Stimulated activated CD8-positive, alpha-beta memory T cell treated with anti-CD3 and anti-CD28 coated beads, Interleukin-4, amount 100 ng/mL, for 48 hours (primary cell): ENCODE results near the gene SLC12A2.

Experiments
- DNase-seq: peaks from one replicate; pipeline ENCODE4 v3.0.0-alpha.2; 2020

The SLC12A2 gene

GRCh38 chr5:128172102-128172501, 88.5 kb downstream of the SLC12A2 start:
- no peak for DNase-seq

DNA sequence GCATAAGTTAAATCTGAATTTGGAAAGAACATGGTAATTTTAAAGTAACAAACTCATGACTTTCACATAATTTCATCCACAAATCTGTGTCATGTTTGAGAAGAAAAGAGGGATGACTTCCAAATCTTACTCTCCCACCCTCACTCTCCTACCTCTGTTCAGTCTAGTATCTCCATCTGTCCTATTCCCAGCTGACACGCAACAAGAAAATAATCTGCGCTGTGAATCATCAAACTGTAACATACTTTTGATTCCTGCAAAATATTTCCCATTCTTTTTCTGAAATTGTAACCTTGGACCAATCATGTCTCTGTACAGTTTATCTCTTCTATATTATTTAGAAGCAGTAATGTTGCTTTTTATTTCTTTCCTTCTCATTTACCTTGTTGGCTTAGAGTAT, 91.4 kb downstream of the SLC12A2 start:
- DNase-seq = no peak

DNA sequence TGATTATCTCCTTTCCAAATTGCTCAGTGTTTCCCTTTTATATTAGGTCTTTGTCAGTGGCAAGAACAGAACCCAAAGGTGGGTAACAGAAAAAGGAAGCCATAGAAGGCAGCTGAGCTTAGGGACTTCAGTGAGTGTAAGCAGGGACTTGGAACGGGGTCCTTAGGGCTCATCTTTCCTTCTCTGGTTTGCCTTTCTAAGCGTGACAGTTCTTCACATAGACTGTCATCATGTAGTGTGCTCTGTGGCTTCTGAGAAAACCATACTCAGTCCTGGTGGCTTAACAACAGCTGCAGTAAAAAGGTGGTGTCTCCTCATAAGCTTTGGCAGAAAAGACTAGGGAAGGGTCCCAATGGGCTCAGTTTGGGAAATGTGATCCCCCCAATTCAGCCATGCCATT, 108.8 kb downstream of the SLC12A2 start:
- DNase-seq = no peak

GRCh38 chr5:128193665-128194390, 110.3 kb downstream of the SLC12A2 start:
- no peak for DNase-seq

DNA sequence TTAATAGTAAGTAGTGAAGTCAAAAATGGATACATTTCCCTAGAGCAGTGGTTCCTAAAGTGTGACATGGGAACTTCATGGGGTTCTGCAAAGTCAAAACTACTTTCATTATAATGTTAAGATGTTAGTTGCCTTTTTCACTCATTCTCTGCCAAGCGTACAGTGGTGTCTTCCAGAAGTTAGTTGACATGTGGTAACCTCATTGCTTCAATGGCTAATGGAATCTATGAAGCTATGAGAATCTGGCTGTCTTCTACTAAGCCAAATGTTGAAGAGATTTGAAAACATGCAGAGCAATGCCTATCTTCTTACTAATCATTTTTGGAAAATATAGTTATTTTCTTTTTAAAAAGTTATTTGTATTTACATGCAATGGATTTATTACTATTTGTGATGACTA, 111.8 kb downstream of the SLC12A2 start:
- DNase-seq = no peak

GRCh38 chr5:128196080-128196479, 112.5 kb downstream of the SLC12A2 start:
- DNase-seq = no peak

DNA sequence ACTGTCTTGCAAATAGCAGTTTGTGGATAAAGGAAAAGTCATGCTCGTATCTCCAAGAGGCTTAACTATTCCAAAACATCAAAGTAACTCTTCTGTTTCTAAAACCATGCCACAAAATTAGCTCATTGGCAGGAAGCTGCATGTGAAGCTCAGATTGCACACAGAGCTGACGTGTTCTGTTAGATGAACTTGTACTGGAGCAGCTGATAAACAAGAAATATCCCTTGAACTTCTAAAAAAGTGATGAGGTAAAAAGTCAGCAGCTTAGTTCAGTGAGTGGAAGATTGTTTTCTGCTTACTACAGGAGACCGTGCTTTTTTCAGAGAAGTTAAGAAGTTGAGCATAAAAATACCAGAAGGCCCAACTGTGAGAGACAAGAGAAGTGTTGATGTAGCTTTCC, 113.2 kb downstream of the SLC12A2 start:
- no peak for DNase-seq

DNA sequence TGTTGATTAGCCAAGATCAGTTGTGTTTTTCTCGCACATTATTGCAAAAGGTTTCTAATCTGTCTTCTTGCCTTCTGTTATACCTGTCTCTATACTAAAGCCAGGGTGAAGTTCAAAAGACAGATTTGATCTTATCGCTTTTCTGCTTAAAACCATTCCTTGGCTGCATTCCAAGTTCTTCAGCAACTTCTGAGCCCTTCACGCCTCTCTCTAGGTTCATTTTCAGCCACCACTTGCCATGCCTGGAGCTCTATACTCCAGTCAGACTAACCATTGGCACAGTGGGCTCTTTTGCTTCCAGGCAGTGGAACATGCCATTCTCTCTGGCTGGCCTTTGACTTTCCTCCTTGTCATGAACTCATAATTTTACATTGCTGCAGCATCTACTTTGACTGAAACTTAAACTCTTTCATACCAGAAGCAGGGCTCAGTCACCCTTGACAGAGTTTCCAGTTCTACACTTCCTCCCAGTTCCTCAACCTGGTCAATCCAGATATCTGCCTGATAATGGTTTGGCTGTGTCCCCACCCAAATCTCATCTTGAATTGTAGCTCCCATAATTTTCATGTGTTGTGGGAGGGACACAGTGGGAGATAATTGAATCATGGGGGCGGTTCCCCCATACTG, 114.4 kb downstream of the SLC12A2 start:
- no peak for DNase-seq

- DNase-seq = no peak
These were observed 115.5 kb downstream of the SLC12A2 start for GRCh38 chr5:128199104-128199503.

DNA sequence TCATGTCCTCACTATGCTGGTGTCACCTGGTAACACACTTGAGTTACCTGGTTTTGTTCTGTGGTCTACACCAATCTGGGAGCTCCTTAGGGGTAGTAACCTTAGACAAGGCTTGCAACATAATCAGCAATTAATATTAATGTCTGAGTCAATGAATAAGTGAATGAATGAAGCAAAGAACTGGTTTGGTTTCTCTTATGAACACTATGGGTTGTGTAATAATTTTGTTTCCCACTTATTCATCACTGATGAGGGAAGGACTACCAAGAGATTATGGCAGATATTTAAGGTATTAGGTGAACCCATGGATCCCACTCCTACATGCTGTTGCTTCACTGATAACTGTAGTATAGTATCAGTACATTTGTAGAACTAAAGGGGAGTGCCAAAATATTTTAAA, 116.0 kb downstream of the SLC12A2 start:
- DNase-seq = no peak

DNA sequence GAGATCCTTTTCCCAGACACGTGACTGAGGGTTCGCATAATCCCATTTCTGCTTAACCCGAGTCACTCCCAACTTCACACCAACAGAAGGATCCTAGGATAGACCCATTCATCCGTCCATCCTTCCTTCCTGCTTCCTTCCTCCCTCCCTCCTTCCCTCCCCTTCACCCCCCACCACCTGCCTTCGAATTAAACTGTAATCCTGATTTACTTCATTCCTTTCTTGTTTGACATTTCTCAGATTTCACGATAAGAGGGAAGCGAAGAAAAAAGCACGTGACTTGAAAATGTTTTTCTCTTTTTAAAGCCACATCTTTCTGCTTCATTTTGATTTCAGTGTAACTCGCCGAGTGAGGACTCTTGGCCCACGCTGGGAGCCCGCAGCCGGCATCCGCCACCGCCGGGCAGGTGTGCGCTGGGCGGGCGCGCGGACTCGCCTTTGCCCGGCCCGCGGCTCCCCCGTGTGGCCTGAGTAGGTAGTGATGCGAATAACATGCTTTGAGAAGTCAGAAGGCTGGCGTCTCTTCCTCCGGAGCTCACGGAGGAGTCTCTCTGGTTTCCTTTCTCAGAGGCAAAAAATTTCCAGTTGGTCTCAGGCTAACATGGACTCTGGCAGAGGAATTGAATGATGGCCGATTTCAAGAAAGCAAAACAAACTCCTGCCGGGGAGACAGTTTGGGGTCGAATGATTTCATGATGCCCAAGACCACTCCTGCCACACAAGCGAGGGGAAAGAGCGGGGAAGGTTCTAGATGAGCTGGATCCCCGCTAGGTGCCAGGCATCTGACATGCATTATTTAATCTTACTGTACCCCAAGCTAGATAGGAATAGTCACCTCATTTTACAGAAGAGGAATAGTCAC, 117.7 kb downstream of the SLC12A2 start:
- peak; percentile 90 for DNase-seq

DNA sequence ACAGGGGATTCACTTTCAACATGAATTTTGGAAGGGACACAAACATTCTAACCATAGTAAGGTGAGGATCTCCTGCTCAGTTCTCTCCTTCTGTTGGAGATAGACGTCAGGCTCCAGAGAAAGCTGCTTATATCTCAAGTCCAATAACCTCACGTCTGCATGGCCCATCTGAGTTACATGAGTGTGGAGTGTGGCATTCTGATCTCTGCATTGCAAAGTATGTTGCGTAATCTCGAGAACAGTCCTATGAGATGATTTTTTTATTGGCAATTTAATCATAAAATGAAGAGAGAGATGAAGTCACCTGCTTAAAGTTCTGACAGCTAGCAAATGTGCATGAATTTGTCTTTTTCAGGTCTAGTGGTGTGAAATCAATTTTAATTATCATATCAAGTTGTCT, 118.8 kb downstream of the SLC12A2 start:
- DNase-seq = no peak

DNA sequence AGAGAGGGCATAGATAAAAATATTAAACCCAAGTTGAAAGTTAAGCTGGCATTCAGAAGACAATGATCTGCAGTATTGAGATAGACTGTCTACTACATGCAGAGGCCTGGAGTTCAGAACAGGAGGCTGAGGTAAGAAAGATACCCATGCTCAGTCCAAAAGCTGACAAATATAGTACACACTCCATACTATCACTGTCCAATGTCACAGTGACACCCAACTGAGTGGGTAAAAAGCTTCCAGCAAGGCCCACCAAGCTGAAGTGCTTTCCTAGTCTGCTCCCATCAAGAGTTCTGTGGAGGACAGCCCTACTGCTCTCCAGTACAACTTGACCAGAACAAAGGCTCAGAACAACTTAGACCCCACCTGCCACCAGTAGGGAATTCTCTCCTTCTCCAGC, 124.9 kb downstream of the SLC12A2 start:
- no peak for DNase-seq

DNA sequence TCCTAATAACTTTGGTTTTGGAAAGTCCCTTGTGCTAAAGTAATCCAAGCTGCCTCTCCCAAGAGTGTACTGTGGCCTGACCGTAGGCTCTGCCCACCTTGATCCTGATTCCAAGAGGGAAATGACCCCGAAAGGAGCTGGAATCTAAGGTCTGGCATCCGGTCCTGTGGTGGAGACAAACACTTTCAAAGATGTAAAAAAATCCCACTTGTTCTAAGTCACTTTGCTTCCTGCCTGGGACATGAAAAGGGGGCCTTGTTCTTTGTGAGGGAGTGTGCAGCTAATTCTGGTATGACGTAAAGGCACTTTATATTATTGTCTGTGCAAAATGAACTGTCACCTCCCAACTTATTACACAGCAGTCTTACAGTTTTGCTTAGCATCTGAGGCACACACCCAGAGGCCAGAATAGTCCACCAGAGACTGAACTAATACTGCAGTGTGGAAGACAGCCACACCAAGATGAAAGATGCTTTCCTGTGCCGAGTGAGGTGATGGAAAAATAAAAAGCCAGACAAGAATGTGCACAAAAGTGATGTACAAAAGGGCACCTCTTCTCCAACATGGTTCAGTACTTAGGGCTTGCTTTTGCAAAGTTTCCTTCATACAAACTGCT, 128.7 kb downstream of the SLC12A2 start:
- no peak for DNase-seq

GRCh38 chr5:128213340-128213739, 129.8 kb downstream of the SLC12A2 start:
- peak; percentile 50 for DNase-seq

- no peak for DNase-seq
These were observed 130.3 kb downstream of the SLC12A2 start for GRCh38 chr5:128213833-128214232.

DNA sequence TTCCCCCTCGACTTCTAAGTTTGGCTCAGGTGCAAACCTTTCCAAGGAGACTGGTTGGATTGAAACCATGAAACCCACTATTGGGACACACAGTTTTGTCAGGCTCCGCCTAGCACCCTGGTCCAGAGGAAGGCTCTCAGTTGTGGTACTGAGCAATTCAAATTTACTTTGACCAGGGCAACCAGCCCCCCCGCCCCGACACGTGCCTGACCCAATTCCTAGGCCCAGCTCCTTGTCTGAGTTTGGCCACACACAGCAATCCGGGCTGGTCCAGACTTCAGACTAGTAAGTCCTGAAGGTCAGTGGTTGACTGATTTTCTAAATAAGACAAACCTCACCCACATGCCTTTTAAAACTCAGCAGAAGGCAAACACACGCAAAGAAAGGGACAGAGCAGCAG, 132.7 kb downstream of the SLC12A2 start:
- no peak for DNase-seq

DNA sequence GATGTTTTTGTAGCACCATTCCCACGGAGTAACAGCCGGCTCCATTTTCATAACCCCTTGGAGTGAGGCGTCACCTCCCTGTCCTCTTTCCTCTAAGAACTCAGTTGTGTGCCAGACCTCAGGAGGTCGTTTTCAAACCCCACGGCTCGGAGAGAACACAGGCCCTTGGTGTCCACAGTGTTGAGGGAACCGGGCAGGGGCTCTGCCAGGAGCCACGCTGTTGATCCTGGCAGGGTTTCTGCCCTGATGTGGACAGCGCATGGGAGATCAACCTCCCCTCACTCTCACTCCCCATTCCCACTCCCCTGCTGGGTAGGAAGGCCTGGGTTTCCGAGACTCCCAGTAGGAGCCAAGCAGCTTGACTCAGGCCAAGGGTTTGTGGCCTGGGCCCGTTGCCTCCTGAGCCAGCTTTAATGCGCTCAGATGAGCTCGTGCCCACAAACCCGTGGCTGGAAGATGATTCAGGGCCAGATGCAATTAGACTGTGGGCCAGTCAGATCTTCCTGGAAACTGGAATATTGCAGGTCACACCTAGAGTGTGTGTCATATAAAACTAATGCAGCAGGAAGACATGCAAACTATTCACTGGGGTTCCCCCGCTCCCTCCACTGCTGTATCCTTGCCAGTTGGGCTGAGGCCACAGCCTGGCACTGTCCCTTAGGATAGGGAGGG, 133.4 kb downstream of the SLC12A2 start:
- DNase-seq = no peak

DNA sequence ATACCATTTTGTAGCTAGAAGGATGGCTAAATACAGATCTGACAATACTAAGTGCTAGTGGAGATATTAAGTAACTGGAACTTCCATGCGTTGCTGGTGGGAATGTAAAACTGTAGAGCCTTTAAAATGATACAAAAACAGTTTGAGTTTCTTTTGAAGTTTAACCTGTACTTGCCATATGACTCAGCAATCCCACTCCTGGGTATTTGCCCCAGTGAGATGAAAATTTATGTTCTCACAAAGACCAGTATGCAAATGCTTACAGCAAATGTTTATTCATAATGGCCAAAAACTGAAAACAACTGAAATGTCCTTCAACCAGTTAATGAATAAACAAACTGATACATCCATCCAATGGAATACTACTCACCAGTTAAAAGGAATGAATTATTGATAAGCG, 137.3 kb downstream of the SLC12A2 start:
- DNase-seq = no peak

DNA sequence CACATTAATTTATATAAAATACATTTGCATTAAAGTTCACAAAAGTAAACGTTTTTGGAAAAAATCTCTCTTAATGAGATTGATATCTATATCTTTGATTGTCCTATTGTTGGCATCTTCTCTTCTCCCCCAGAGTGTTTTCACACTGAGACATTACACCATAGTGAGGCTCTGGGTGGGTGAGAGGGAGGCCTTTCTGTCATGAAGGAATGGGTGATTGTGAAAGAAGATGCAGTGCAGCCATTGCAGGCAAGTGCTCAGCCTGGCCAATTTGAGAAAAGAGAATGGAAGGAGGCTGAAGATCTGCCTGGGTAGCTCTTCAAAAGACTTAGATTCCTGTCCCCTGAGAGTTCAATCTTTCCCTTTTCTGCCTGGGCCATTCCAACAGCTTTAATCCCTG, 140.8 kb downstream of the SLC12A2 start:
- no peak for DNase-seq

GRCh38 chr5:128225245-128226030, 141.9 kb downstream of the SLC12A2 start:
- no peak for DNase-seq

GRCh38 chr5:128228008-128228407, 144.4 kb downstream of the SLC12A2 start:
- no peak for DNase-seq
